ENCODE measurements around the gene IL2RA. TPM values are rescaled to one million over a fixed set of nuclear protein-coding genes. Genes with fewer than 3 reads are reported as not detected.

Gene IL2RA
- total and polyA plus RNA-seq, 4 donors = 0.10 TPM; not detected in 3

DNA sequence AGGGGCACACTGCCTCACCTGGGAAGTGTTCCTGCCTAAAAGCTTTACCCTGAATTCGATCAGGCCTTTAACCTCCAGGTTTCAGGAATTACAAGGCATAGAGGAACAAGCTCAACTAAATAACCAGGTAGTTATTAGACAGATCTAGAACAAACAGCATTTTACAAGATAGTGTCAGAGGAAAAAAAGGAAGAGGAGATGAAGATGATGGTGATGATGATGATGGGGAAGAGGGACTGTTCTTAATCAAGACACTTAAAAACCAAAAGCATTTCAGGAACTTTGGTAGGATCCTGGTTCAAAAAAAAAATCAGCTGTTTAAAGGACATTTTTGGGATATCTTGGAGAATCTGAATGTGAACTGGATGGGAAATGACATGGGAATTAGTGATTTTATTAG lies 38.2 kb upstream of the IL2RA start:
- no CpG with 5 or more reads among the region's 1 CpG for WGBS (ENCODE audit: insufficient coverage)
- Histone ChIP-seq H3K4me3 (ENCODE audit: low read depth, low read length) (no peak overlapping the region), H3K27ac (ENCODE audit: low read depth, low read length) (no peak overlapping the region), H3K9me3 (ENCODE audit: control insufficient read depth, insufficient read depth, low read length) (no peaks in the 10 kb centered on the region), H3K27me3 (ENCODE audit: control insufficient read depth, insufficient read depth, low read length) (no peaks in the 10 kb centered on the region), H3K36me3 (ENCODE audit: control insufficient read depth, insufficient read depth, low read length) (peaks cover 23% of the 10 kb centered on the region), H3K4me1 (ENCODE audit: control insufficient read depth, insufficient read depth, low read length) (peaks cover 3% of the 10 kb centered on the region)
- no peak for DNase-seq (ENCODE audit: low read depth in 4 of 6, low spot score in 6 of 6)

DNA sequence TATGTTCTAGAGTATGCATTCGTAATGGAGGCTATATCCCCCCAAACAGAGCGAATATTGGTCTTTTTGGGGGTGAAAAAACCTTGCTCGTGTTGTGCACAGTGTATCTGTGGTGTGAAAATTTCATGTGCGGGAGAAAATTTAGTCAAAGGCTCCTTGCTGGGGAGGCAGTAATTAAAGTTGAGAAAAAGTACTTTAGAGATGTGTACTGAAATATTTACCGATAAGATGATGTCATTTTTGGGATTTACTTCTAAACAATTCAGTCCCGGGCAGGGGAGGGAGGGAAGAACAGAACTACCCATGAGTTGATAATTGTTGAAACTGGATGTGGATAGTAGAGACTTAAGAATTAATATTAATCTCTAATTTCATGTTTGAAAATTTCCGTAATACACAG lies 36.0 kb upstream of the IL2RA start:
- no peak for DNase-seq (ENCODE audit: low read depth in 4 of 6, low spot score in 6 of 6)
- Histone ChIP-seq H3K9me3 (ENCODE audit: control insufficient read depth, insufficient read depth, low read length) (no peaks in the 10 kb centered on the region), H3K4me3 (ENCODE audit: low read depth, low read length) (no peak overlapping the region), H3K27me3 (ENCODE audit: control insufficient read depth, insufficient read depth, low read length) (no peaks in the 10 kb centered on the region), H3K27ac (ENCODE audit: low read depth, low read length) (no peak overlapping the region), H3K36me3 (ENCODE audit: control insufficient read depth, insufficient read depth, low read length) (peaks cover 23% of the 10 kb centered on the region), H3K4me1 (ENCODE audit: control insufficient read depth, insufficient read depth, low read length) (peaks cover 3% of the 10 kb centered on the region)
- WGBS (ENCODE audit: insufficient coverage) = 91% methylated on average over 4 of the region's 7 CpGs

DNA sequence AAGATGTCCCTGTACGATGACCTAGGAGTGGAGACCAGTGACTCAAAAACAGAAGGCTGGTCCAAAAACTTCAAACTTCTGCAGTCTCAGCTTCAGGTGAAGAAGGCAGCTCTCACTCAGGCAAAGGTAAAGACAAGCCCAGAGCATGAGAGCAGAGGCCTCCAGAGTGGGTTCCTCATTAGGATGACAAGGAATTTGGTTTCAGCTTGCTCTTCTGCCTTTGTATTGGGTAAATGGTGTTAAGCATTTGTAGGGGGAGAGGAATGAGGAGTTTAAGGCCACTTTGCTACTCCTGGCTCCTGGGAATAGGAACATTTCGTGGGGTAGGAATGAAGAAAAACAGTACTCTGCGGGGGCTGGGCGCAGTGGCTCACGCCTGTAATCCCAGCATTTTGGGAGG lies 34.9 kb upstream of the IL2RA start:
- Histone ChIP-seq H3K27ac (ENCODE audit: low read depth, low read length) (no peak overlapping the region), H3K36me3 (ENCODE audit: control insufficient read depth, insufficient read depth, low read length) (peaks cover 14% of the 10 kb centered on the region), H3K9me3 (ENCODE audit: control insufficient read depth, insufficient read depth, low read length) (no peaks in the 10 kb centered on the region), H3K4me1 (ENCODE audit: control insufficient read depth, insufficient read depth, low read length) (peaks cover 3% of the 10 kb centered on the region), H3K4me3 (ENCODE audit: low read depth, low read length) (no peak overlapping the region), H3K27me3 (ENCODE audit: control insufficient read depth, insufficient read depth, low read length) (no peaks in the 10 kb centered on the region)
- 88% methylated on average over 5 of the region's 5 CpGs for WGBS (ENCODE audit: insufficient coverage)
- DNase-seq (ENCODE audit: low read depth in 4 of 6, low spot score in 6 of 6) = no peak

DNA sequence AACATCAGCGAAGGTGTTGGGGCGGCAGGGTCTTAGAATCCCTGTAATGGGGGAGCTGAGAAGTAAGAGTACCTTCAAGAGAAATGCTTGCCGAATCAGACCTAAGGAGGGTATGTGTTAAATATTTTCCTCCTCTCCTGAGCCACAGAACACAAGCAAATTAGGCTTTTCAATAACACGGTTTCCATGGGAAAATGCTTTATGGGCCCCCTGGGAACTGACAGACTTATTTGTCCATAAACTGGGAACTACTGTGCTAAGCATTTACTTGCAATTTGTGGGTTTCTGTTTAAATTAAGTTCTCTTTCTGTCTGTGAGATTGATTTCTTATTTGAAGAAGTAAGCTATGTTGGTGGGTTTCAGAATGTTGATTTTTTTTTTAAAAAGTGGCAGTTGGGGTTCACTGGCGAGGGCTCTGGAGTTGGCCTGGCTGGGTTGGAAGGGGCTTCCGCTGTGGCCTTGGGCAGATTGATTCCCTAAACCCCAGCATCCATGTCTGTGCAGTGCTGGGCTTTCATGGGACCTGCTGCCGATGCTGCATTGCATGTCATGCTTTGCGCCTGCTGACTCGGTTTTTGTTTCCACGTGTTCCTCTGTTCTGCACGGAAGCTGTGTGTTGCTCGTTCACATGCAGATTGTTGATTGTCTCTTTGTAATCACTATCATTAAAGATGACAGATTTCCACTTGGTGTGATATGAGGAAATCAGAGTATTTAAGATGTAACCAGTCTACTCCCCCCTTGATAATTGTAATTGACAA lies 33.8 kb upstream of the IL2RA start:
- no peaks in the 10 kb centered on the region for H3K9me3 ChIP-seq (ENCODE audit: control insufficient read depth, insufficient read depth, low read length)
- DNase-seq (ENCODE audit: low read depth in 4 of 6, low spot score in 6 of 6) = peak in 2 of 6 donors; percentile 23 to 72
- H3K27me3 ChIP-seq (ENCODE audit: control insufficient read depth, insufficient read depth, low read length) = no peaks in the 10 kb centered on the region
- 45% methylated on average over 3 of the region's 12 CpGs for WGBS (ENCODE audit: insufficient coverage)
- peaks cover 11% of the 10 kb centered on the region for H3K36me3 ChIP-seq (ENCODE audit: control insufficient read depth, insufficient read depth, low read length)
- H3K27ac ChIP-seq (ENCODE audit: low read depth, low read length) = no peak overlapping the region
- peaks cover 5% of the 10 kb centered on the region for H3K4me1 ChIP-seq (ENCODE audit: control insufficient read depth, insufficient read depth, low read length)
- no peak overlapping the region for H3K4me3 ChIP-seq (ENCODE audit: low read depth, low read length)

DNA sequence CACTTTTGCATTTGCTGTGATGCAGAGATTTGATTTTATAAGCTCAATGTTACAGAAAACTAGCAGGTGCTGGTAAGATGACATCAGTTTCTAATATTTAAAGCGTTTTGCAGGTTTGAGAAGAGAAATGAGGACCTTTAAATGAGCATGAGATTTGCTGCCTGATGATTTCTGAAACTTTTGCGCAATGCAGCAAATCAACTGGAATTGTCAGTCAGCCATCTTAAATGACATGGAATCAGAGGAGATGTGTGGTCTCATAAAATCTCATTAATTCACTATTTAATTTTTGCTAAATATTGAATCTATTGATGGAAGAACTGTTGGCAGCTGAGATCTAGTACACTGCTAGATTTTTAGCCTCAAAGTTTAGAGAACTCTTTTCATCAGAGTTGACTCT lies 30.6 kb upstream of the IL2RA start:
- Histone ChIP-seq H3K4me3 (ENCODE audit: low read depth, low read length) (no peak overlapping the region), H3K27me3 (ENCODE audit: control insufficient read depth, insufficient read depth, low read length) (no peaks in the 10 kb centered on the region), H3K36me3 (ENCODE audit: control insufficient read depth, insufficient read depth, low read length) (peaks cover 8% of the 10 kb centered on the region), H3K27ac (ENCODE audit: low read depth, low read length) (no peak overlapping the region), H3K4me1 (ENCODE audit: control insufficient read depth, insufficient read depth, low read length) (peaks cover 20% of the 10 kb centered on the region), H3K9me3 (ENCODE audit: control insufficient read depth, insufficient read depth, low read length) (no peaks in the 10 kb centered on the region)
- WGBS (ENCODE audit: insufficient coverage) = no CpG with 5 or more reads among the region's 2 CpGs
- DNase-seq (ENCODE audit: low read depth in 4 of 6, low spot score in 6 of 6) = no peak

DNA sequence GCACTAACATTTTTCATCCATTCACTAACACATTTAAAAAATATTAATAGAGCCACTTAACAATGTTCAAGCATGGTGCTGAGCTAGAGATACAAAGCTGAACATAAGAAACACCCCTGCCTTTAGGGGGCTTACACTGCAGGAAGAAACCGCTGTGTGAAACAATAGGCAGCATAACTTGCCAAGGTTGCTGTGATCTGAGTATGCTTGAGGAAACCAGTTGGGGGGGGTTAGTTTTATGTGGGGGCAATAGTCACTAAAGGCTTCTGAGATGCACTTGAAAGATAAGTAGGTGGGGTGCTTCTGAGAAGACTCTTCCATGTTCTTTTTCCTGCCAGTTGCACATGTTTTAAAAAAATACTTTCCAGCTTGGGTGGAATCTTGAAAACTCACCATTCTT lies 29.5 kb upstream of the IL2RA start:
- Histone ChIP-seq H3K27me3 (ENCODE audit: control insufficient read depth, insufficient read depth, low read length) (no peaks in the 10 kb centered on the region), H3K9me3 (ENCODE audit: control insufficient read depth, insufficient read depth, low read length) (no peaks in the 10 kb centered on the region), H3K4me3 (ENCODE audit: low read depth, low read length) (no peak overlapping the region), H3K36me3 (ENCODE audit: control insufficient read depth, insufficient read depth, low read length) (no peaks in the 10 kb centered on the region), H3K4me1 (ENCODE audit: control insufficient read depth, insufficient read depth, low read length) (peaks cover 20% of the 10 kb centered on the region), H3K27ac (ENCODE audit: low read depth, low read length) (no peak overlapping the region)
- WGBS (ENCODE audit: insufficient coverage) = 43% methylated on average over 1 of the region's 1 CpG
- DNase-seq (ENCODE audit: low read depth in 4 of 6, low spot score in 6 of 6) = peak in 1 of 6 donors; percentile 15

DNA sequence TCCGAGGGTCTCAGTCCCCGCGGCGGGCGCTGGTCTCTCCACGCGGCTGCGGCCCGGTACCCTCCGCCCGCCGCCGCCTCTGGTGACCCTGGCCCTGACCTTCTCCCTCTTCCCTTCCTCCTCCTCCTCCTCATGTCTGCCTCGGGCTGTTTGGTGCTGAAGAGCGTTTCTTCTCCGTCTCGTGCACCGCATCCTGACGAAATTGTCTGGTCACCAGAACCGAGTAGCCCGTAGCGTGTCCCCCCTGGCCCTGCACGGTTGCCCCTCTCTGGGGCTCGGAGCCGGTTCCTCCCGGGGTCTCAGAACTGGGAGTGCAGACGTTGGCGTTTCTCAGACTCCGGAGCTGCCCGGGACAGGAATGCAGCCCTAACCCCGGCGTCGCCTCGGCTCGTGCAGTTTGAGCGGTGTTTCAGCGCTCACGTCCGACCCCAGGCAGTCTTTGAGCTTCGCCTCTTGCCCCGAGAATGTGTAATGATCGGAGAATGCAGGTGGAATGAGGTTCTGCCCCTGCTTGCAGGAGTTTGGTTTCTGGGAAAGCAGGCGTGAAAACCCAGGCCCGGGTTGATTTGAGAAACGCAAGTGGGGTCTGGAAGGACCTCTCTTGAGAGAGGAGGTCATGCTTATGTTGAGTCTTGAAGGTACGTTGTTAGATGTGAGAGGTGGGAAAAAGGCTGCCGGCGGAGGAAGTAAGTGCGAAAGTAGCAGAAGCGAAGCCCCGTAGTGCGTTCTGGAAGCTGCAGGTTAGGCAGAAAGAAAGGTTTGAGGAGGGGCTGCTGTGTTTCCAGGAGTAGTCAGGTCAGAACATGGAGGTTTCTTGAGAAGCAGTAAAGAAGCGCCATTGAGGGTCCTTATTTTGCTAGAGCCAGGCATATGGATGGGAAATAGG lies 27.4 kb upstream of the IL2RA start:
- H3K4me1 ChIP-seq (ENCODE audit: control insufficient read depth, insufficient read depth, low read length) = peaks cover 23% of the 10 kb centered on the region
- peak in 2 of 6 donors; percentile 25 to 37 for DNase-seq (ENCODE audit: low read depth in 4 of 6, low spot score in 6 of 6)
- peak overlapping the region; percentile 40 for H3K27ac ChIP-seq (ENCODE audit: low read depth, low read length)
- H3K36me3 ChIP-seq (ENCODE audit: control insufficient read depth, insufficient read depth, low read length) = no peaks in the 10 kb centered on the region
- H3K9me3 ChIP-seq (ENCODE audit: control insufficient read depth, insufficient read depth, low read length) = no peaks in the 10 kb centered on the region
- WGBS (ENCODE audit: insufficient coverage) = under 1% methylated on average over 48 of the region's 53 CpGs
- peak overlapping the region; percentile 85 for H3K4me3 ChIP-seq (ENCODE audit: low read depth, low read length)
- no peaks in the 10 kb centered on the region for H3K27me3 ChIP-seq (ENCODE audit: control insufficient read depth, insufficient read depth, low read length)

DNA sequence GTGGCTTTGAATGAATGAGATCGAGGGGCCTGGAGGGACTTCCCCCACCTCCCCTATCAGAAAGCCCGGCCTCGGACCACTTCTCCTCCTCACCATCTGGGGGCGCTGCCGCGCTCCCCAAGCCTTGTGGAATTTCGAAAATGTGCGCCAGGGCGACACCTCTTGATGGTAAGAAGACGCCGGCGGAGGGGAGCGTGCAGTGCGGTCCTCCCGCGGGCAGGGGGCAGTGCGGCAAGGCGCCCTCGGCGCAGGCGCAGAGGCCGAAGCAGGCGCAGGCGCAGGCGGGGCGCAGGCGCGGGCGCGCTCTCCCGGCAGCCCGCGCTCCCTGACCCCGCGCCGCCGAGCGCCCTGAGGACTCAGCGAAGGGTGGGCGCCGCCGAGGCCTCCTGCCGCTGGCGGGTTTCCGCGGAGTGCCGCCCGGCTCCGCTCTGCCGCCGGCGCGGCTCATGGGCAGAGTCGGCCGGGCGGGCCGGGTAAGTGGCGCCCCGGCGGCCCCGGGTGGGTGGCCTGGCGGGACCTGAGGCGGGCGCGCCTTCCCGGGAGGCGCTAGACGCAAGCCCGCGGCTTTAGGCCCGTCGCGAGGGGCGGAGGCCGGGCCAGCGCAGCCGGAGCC lies 26.7 kb upstream of the IL2RA start, which contains the start of gene RBM17:
Gene RBM17, plus strand, starts transcription at position 314 of the 613 bp plus-strand sequence. CDS start 8,032 bp downstream, outside the sequence.
- Histone ChIP-seq H3K36me3 (ENCODE audit: control insufficient read depth, insufficient read depth, low read length) (no peaks in the 10 kb centered on the region), H3K9me3 (ENCODE audit: control insufficient read depth, insufficient read depth, low read length) (no peaks in the 10 kb centered on the region), H3K4me3 (ENCODE audit: low read depth, low read length) (peak within 1 kb of the TSS; percentile 85), H3K4me1 (ENCODE audit: control insufficient read depth, insufficient read depth, low read length) (peaks cover 23% of the 10 kb centered on the region), H3K27ac (ENCODE audit: low read depth, low read length) (peak within 1 kb of the TSS; percentile 40), H3K27me3 (ENCODE audit: control insufficient read depth, insufficient read depth, low read length) (no peaks in the 10 kb centered on the region)
- under 1% methylated on average over 76 of the region's 77 CpGs for WGBS (ENCODE audit: insufficient coverage)
- DNase-seq (ENCODE audit: low read depth in 4 of 6, low spot score in 6 of 6) = peak; percentile 84 to 98 (median 93)

DNA sequence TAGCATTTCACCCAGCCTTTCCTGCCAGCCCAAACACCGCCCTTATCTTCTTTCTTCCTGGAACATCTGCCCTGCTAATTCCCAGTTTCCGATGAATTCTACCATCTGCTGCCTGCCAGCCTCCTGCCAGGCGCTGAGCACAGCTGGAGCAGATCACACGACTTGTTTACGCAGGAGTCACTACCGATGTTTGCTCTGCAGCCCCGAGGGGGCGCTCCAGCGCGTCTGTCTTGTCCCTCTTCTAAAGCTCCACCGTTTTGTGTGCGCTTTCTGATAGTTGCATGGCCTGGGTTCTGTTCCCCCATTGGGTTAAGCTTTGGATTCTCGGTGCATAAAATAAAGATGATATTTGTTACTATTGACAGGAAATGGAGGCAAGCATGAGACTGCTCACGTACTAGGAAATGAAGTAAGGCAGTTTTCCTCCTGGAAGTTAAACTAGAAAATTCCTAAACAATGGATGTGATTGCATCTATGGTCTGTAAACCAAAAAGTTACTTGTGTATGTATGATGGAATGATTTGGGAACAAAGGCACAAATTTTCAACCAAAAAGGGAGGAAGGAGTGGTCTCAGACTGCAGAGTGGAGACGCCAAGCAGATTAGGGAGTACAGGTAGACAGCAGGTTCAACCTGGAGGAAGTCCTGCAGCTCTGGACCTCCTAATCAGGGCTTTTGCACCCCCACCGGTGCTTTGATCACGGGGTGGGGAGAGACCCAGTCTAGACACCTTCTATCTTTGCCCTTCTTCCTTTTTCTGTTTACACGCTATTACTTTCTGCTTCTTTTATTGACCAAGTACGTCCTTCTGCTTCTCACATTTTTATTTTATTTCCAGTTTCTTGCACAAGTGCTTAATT lies 24.4 kb upstream of the IL2RA start:
- Histone ChIP-seq H3K4me1 (ENCODE audit: control insufficient read depth, insufficient read depth, low read length) (peaks cover 23% of the 10 kb centered on the region), H3K4me3 (ENCODE audit: low read depth, low read length) (no peak overlapping the region), H3K27ac (ENCODE audit: low read depth, low read length) (peak overlapping the region; percentile 49), H3K27me3 (ENCODE audit: control insufficient read depth, insufficient read depth, low read length) (no peaks in the 10 kb centered on the region), H3K9me3 (ENCODE audit: control insufficient read depth, insufficient read depth, low read length) (no peaks in the 10 kb centered on the region), H3K36me3 (ENCODE audit: control insufficient read depth, insufficient read depth, low read length) (no peaks in the 10 kb centered on the region)
- 25% methylated on average over 19 of the region's 19 CpGs for WGBS (ENCODE audit: insufficient coverage)
- DNase-seq (ENCODE audit: low read depth in 4 of 6, low spot score in 6 of 6) = peak; percentile 46 to 96 (median 62)
